Gastroesophageal sphincter (tissue), 4 donors: ENCODE measurements around the gene TNFSF12. TPM values are rescaled to one million over a fixed set of nuclear protein-coding genes. Genes with fewer than 3 reads are reported as not detected.

Source experiments
- ATAC-seq: fragments of 150-250 bp; one replicate; pipeline ENCODE4 v1.9.1; 2016; ENCODE audit warnings: mild to moderate bottlenecking, moderate library complexity
- H3K27ac ChIP-seq, 4 donors: fragments of 200-600 bp; sonication (generic) in 3 of 4; 1 replicate in 3 of 4; 2 replicates in 1 of 4; pipeline ENCODE4 v1.5.1; 2016 to 2019
- H3K27me3 ChIP-seq: fragments of 200-600 bp; sonication (generic); one replicate; pipeline ENCODE4 v1.5.1; 2019
- H3K36me3 ChIP-seq, 2 donors: fragments of 200-600 bp; sonication (generic); one replicate each; pipeline ENCODE4 v1.5.1; 2019; ENCODE audit warnings: control low read depth in 1 of 2
- H3K4me1 ChIP-seq, 3 donors: fragments of 200-600 bp; sonication (generic); 1 replicate in 2 of 3; 2 replicates in 1 of 3; pipeline ENCODE4 v1.5.1; 2016 to 2019; ENCODE audit warnings: control low read depth in 2 of 3
- H3K4me3 ChIP-seq, 2 donors: fragments of 200-600 bp; sonication (generic); one replicate each; pipeline ENCODE4 v1.5.1; 2019; ENCODE audit warnings: mild to moderate bottlenecking in 1 of 2, moderate library complexity in 1 of 2
- H3K9me3 ChIP-seq, 3 donors: fragments of 200-600 bp; sonication (generic); one replicate each; pipeline ENCODE4 v1.5.1; 2017 to 2019; ENCODE audit warnings: control low read depth in 2 of 3
- CTCF ChIP-seq, 4 experiments: fragments of 200-600 bp in 2 of 4; fragments of 450-650 bp in 2 of 4; sonication (generic) in 1 of 4; IDR thresholded peaks; one replicate each; pipeline ENCODE4 v1.5.1; 2017 to 2019; ENCODE audit warnings: antibody characterized with exemption in 4 of 4, mild to moderate bottlenecking in 2 of 4, moderate library complexity in 2 of 4
- EP300 ChIP-seq: sonication (generic); formaldehyde crosslinking; IDR thresholded peaks from one replicate; pipeline ENCODE4 v1.6.1; 2017; ENCODE audit warnings: antibody characterized with exemption, mild to moderate bottlenecking
- POLR2A ChIP-seq, 2 donors: fragments of 450-650 bp; IDR thresholded peaks; one replicate each; pipeline ENCODE4 v1.6.1; 2017; ENCODE audit warnings: antibody characterized with exemption in 2 of 2, mild to moderate bottlenecking in 2 of 2, moderate library complexity in 1 of 2
- POLR2AphosphoS5 ChIP-seq: sonication (generic); formaldehyde crosslinking; IDR thresholded peaks from one replicate; pipeline ENCODE4 v1.6.1; 2017; ENCODE audit warnings: antibody characterized with exemption
- WGBS, 2 donors: methylation state at CpG; one replicate each; pipeline ENCODE4 v1.1.5; 2018; ENCODE audit warnings: low coverage in 1 of 2; 5-methylcytosine and 5-hydroxymethylcytosine counted together
- total RNA-seq, 4 donors: library from RNA; depleted of rRNA; stranded (reverse); fragments of >200 nt; gene quantifications; one replicate each; pipeline ENCODE4 v1.1.0, GENCODE V29; 2016

TNFSF12 gene
- total RNA-seq, 4 donors from 2014 or later = 61.1 to 108 (median 84.7) TPM

DNA sequence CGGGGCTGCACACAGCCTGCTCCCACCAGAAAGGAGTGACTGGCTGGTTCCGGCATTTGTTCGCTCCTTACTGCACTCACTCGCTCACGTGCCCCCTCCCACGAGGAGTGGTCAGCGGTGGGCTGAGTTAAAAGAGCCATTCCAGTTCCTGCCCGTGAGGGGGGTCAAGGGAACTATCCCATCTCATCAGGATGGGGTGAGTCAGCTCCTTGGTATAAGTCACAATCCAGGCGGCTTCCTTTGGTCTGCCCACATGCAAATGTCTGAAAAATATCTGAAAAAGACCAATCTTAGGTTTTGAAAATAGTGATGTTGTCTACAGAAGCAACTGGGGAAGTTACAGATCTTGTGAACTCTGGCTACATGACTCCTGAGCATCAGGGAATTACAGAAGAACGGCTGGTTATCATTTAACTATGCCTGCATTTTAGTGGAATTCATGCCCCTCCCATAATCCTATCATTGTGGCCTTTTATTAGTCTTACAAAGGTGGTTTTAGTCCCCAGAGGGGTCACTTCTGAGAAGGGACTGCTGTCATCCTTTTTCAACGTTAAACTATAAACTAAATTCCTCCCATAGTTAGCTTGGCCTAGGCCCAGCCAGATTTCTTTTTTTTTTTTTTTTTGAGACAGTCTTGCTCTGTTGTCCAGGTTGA is 9.8 kb upstream of the TNFSF12 start:
- TF ChIP-seq POLR2A (IDR thresholded peaks at IDR 0.05) = no peak
- no peak for TF ChIP-seq EP300
- TF ChIP-seq CTCF (IDR thresholded peaks at IDR 0.05) = no peak
- no peak for TF ChIP-seq POLR2AphosphoS5
- H3K27ac ChIP-seq = no peak overlapping the region
- 20 to 29% methylated on average over 1 to 2 of the region's 11 CpGs for WGBS, 2 donors

DNA sequence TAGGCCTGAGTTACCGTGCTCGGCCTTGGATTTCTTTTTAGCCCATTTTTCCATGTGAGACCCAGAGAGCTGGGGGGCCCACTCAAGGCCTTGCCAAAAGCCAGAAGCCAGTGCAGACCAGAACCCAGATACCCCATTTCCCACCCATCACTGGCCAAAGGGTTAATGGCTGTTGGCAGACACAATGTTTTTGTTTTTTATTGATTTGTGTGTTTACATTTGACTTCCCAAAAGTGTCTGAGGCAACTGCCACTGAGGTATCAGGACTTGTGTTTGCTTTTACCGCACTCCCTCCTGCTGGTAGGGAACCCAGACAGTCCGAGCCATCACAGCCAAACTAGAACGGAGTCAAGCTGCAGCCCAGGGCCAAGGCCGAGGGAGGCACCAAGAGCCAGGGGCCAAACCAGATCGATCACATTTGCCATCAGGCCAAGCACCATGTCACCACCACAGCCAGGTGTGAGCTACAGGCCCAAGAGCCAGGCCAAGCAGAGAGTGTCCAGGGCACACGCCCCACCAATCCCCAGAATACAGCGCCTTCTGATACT is 7.7 kb upstream of the TNFSF12 start:
- no peak for ATAC-seq
- Histone ChIP-seq H3K9me3 (peaks cover 0 to 7% (median 0%) of the 10 kb centered on the region in 3 donors), H3K36me3 (no peaks in the 10 kb centered on the region), H3K27me3 (peaks cover 5% of the 10 kb centered on the region), H3K27ac (no peak overlapping the region), H3K4me3 (no peak overlapping the region), H3K4me1 (no peaks in the 10 kb centered on the region)
- no peak for TF ChIP-seq POLR2AphosphoS5
- no peak for TF ChIP-seq CTCF (IDR thresholded peaks at IDR 0.05)
- no peak for TF ChIP-seq POLR2A (IDR thresholded peaks at IDR 0.05)
- TF ChIP-seq EP300 = no peak
- WGBS, 2 donors = 83% methylated on average over 1 of the region's 9 CpGs; no CpG with 5 or more reads in 1 of the 2 donors

More for the DNA sequence above, 9.8 kb upstream of the TNFSF12 start:
- ATAC-seq = no peak
- no peaks in the 10 kb centered on the region for H3K36me3 ChIP-seq
- H3K9me3 ChIP-seq = peaks cover 0 to 7% (median 0%) of the 10 kb centered on the region in 3 donors
- no peaks in the 10 kb centered on the region for H3K4me1 ChIP-seq
- peaks cover 5% of the 10 kb centered on the region for H3K27me3 ChIP-seq
- H3K4me3 ChIP-seq = no peak overlapping the region

DNA sequence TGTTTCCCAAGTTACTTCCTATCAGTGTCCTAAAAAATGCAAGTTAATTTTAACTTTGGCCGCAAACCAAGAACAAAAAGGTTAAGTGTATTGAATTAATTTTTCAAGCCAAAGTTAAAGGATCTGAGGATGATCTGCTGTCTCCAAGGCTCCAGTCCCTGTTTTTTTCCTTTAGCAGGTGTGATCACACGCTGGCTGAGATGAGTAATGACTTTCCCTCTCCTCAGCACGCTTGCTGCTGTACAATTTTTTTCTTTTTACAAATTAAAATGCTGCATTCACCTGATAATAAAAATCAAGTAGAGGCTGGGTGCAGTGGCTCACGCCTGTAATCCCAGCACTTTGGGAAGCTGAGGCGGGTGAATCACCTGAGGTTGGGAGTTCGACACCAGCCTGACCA is 3.9 kb upstream of the TNFSF12 start:
- Histone ChIP-seq H3K4me3 (no peak overlapping the region), H3K27ac (peak overlapping the region in 1 of 4 donors; percentile 46), H3K27me3 (no peaks in the 10 kb centered on the region), H3K36me3 (no peaks in the 10 kb centered on the region), H3K9me3 (no peaks in the 10 kb centered on the region), H3K4me1 (peaks cover 0 to 19% (median 10%) of the 10 kb centered on the region in 3 donors)
- no peak for ATAC-seq
- no peak for TF ChIP-seq CTCF (IDR thresholded peaks at IDR 0.05)
- TF ChIP-seq POLR2AphosphoS5 = no peak
- no peak for TF ChIP-seq POLR2A (IDR thresholded peaks at IDR 0.05)
- no peak for TF ChIP-seq EP300
- WGBS, 2 donors = 30 to 38% methylated on average over 2 to 3 of the region's 6 CpGs

- Histone ChIP-seq H3K4me1 (peaks cover 0 to 29% (median 14%) of the 10 kb centered on the region in 3 donors), H3K27me3 (no peaks in the 10 kb centered on the region), H3K9me3 (no peaks in the 10 kb centered on the region), H3K27ac (peak overlapping the region; percentile 55 to 94 (median 94)), H3K36me3 (peaks cover 0 to 32% of the 10 kb centered on the region in 2 donors), H3K4me3 (peak overlapping the region; percentile 62 to 77)
- peak; percentile 14 for TF ChIP-seq POLR2AphosphoS5
- TF ChIP-seq CTCF (IDR thresholded peaks at IDR 0.05) = no peak
- TF ChIP-seq POLR2A (IDR thresholded peaks at IDR 0.05) = no peak
- TF ChIP-seq EP300 = no peak
- WGBS, 2 donors = 22% methylated on average over 3 of the region's 20 CpGs; no CpG with 5 or more reads in 1 of the 2 donors
- peak; percentile 48 for ATAC-seq
Measured at GRCh38 chr17:7549401-7550055, 670 bp downstream of the TNFSF12 start.
